DOHH2 (cell line): ENCODE measurements around the gene TFB1M.
"Not testable (repeated sequence)": the region's sequence is repeated elsewhere in the genome, so short reads cannot be mapped to it uniquely, and the experiment has no call there.

Experiments used
- EZH2phosphoT487 ChIP-seq: fragments of 200-600 bp; sonication (generic); IDR thresholded peaks from 2 replicates; pipeline ENCODE4 v1.6.1; 2017; ENCODE audit warnings: borderline replicate concordance, mild to moderate bottlenecking, antibody characterized with exemption, low read length, moderate library complexity, mixed read lengths
- TF ChIP-seq, protein P1 (sequence below): fragments of 200-600 bp; sonication (generic); IDR thresholded peaks from one replicate; pipeline ENCODE4 v1.5.1; 2014; ENCODE audit warnings: antibody characterized with exemption, mild to moderate bottlenecking, low read depth, low read length; ENCODE audit not compliant: poor library complexity, severe bottlenecking

- TF ChIP-seq, protein P1, sequence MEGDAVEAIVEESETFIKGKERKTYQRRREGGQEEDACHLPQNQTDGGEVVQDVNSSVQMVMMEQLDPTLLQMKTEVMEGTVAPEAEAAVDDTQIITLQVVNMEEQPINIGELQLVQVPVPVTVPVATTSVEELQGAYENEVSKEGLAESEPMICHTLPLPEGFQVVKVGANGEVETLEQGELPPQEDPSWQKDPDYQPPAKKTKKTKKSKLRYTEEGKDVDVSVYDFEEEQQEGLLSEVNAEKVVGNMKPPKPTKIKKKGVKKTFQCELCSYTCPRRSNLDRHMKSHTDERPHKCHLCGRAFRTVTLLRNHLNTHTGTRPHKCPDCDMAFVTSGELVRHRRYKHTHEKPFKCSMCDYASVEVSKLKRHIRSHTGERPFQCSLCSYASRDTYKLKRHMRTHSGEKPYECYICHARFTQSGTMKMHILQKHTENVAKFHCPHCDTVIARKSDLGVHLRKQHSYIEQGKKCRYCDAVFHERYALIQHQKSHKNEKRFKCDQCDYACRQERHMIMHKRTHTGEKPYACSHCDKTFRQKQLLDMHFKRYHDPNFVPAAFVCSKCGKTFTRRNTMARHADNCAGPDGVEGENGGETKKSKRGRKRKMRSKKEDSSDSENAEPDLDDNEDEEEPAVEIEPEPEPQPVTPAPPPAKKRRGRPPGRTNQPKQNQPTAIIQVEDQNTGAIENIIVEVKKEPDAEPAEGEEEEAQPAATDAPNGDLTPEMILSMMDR, result not testable (repeated sequence)
- not testable (repeated sequence) for TF ChIP-seq EZH2phosphoT487
These were observed 83.3 kb downstream of the TFB1M start for GRCh38 chr6:155230975-155231374.
